Panc1 (cell line): Measurements from ENCODE around the gene TP53BP2. TPM values are rescaled to one million over a fixed set of nuclear protein-coding genes. Genes with fewer than 3 reads are reported as not detected.

ENCODE experiments used
- ATAC-seq: fragments of 200-7000 bp; cut with Tn5 transposase; 2 replicates; pipeline ENCODE4 v1.9.1; 2020; ENCODE audit warnings: mild to moderate bottlenecking, moderate library complexity
- BruUV-seq: library from RNA; stranded (reverse); fragments of 400-500 nt; replicated peaks from 2 replicates; lab custom pipeline; 2021; lab: Mats Ljungman, UMichigan
- CTCF ChIA-PET: fragments of 300-600 bp; sonication (Branson Sonifier 250); formaldehyde crosslinking; loops from one replicate; lab custom pipeline; 2022; ENCODE audit warnings: antibody characterized with exemption; lab: Charles Lee
- POLR2A ChIA-PET: fragments of 300-600 bp; sonication (Branson Sonifier 250); formaldehyde crosslinking; loops from one replicate; lab custom pipeline; 2022; ENCODE audit warnings: antibody characterized with exemption; lab: Charles Lee
- DNase-seq: peaks from one replicate; pipeline ENCODE4 v3.0.0-alpha.2; 2010; ENCODE audit warnings: low read depth, low spot score
- H3K27ac ChIP-seq: 2 replicates; pipeline ENCODE4 v1.5.1; 2011; ENCODE audit warnings: mild to moderate bottlenecking, low read length, inconsistent platforms
- H3K27me3 ChIP-seq: fragments of 200-500 bp; sonication (Bioruptor generic); 2 replicates; pipeline ENCODE4 v1.6.0; 2014; ENCODE audit warnings: low read length, inconsistent platforms; ENCODE audit not compliant: control insufficient read depth, insufficient read depth
- H3K36me3 ChIP-seq: fragments of 200-500 bp; sonication (Bioruptor generic); 2 replicates; pipeline ENCODE4 v1.5.1; 2014; ENCODE audit warnings: inconsistent platforms, mild to moderate bottlenecking, low read length, moderate library complexity; ENCODE audit not compliant: control insufficient read depth, insufficient read depth
- H3K4me1 ChIP-seq: 2 replicates; pipeline ENCODE4 v1.5.1; 2011; ENCODE audit warnings: inconsistent platforms, mild to moderate bottlenecking, low read length, moderate library complexity; ENCODE audit not compliant: control insufficient read depth, insufficient read depth
- H3K4me3 ChIP-seq, 2 experiments: 2 replicates each; pipeline ENCODE4 v1.5.1; 2011 to 2012; ENCODE audit warnings: low read depth in 2 of 2, low read length in 2 of 2, mild to moderate bottlenecking in 2 of 2, inconsistent platforms in 1 of 2, moderate library complexity in 1 of 2
- H3K9me3 ChIP-seq: fragments of 200-500 bp; sonication (Bioruptor generic); 2 replicates; pipeline ENCODE4 v1.5.1; 2014; ENCODE audit warnings: low read depth, mild to moderate bottlenecking, inconsistent platforms, low read length, moderate library complexity; ENCODE audit not compliant: control insufficient read depth, insufficient read depth
- CTCF ChIP-seq: fragments of 450-650 bp; IDR thresholded peaks from 2 replicates; pipeline ENCODE4 v1.5.1; 2017; ENCODE audit warnings: mild to moderate bottlenecking
- POLR2AphosphoS5 ChIP-seq: IDR thresholded peaks from 2 replicates; pipeline ENCODE4 v1.6.1; 2012; ENCODE audit warnings: mild to moderate bottlenecking, low read depth, low read length, moderate library complexity
- SIN3A ChIP-seq: IDR thresholded peaks from 2 replicates; pipeline ENCODE4 v1.6.1; 2012; ENCODE audit warnings: low read depth, mild to moderate bottlenecking, low read length, moderate library complexity, borderline replicate concordance; ENCODE audit not compliant: insufficient read depth
- TCF7L2 ChIP-seq: IDR thresholded peaks from 2 replicates; pipeline ENCODE4 v1.6.1; 2011; ENCODE audit warnings: mild to moderate bottlenecking, low read depth, low read length, inconsistent platforms
- in situ Hi-C: cut with HindIII; loops from 2 replicates; pipeline ENCODE4 v1.10.0; 2016; ENCODE audit warnings: low sequenced_read_pairs, low pct_unique_long_range_greater_than_20kb
- intact Hi-C: fragments of 100-400 bp; cut with micrococcal nuclease; formaldehyde crosslinking; loops from one replicate; pipeline ENCODE4 v1.10.0; 2022; ENCODE audit not compliant: unreplicated experiment
- total RNA-seq: library from RNA; stranded (reverse); gene quantifications from one replicate; pipeline ENCODE4 v1.2.1, GENCODE V29; 2021; ENCODE audit not compliant: unreplicated experiment
- TF ChIP-seq, protein P1 (sequence below), 2 experiments: IDR thresholded peaks; 2 replicates each; pipeline ENCODE4 v1.6.1; 2011 to 2012; ENCODE audit warnings: low read depth in 2 of 2, control low read depth in 1 of 2, low read length in 1 of 2, mild to moderate bottlenecking in 1 of 2, moderate library complexity in 1 of 2; ENCODE audit not compliant: insufficient read depth in 1 of 2

TP53BP2 gene
- total RNA-seq, 1 experiment from 2014 or later, result 51.4 TPM

GRCh38 chr1:223831755-223832636, 13.8 kb downstream of the TP53BP2 start:
- peak overlapping the region; percentile 44 for H3K27ac ChIP-seq
- TF ChIP-seq, protein P1, sequence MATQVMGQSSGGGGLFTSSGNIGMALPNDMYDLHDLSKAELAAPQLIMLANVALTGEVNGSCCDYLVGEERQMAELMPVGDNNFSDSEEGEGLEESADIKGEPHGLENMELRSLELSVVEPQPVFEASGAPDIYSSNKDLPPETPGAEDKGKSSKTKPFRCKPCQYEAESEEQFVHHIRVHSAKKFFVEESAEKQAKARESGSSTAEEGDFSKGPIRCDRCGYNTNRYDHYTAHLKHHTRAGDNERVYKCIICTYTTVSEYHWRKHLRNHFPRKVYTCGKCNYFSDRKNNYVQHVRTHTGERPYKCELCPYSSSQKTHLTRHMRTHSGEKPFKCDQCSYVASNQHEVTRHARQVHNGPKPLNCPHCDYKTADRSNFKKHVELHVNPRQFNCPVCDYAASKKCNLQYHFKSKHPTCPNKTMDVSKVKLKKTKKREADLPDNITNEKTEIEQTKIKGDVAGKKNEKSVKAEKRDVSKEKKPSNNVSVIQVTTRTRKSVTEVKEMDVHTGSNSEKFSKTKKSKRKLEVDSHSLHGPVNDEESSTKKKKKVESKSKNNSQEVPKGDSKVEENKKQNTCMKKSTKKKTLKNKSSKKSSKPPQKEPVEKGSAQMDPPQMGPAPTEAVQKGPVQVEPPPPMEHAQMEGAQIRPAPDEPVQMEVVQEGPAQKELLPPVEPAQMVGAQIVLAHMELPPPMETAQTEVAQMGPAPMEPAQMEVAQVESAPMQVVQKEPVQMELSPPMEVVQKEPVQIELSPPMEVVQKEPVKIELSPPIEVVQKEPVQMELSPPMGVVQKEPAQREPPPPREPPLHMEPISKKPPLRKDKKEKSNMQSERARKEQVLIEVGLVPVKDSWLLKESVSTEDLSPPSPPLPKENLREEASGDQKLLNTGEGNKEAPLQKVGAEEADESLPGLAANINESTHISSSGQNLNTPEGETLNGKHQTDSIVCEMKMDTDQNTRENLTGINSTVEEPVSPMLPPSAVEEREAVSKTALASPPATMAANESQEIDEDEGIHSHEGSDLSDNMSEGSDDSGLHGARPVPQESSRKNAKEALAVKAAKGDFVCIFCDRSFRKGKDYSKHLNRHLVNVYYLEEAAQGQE (IDR thresholded peaks at IDR 0.05; ENCODE audit: insufficient read depth in 1 of 2, low read depth in 2 of 2, low read length in 1 of 2), result no peak
- TF ChIP-seq POLR2AphosphoS5 (no peak), TCF7L2 (no peak)
- intact Hi-C loops, result no loop called here
- no TSS peak for BruUV-seq
- H3K27me3 ChIP-seq, result no peaks in the 10 kb centered on the region
- no peaks in the 10 kb centered on the region for H3K36me3 ChIP-seq
- H3K4me3 ChIP-seq, result no peak overlapping the region
- CTCF ChIA-PET, result no interaction called here
- ATAC-seq (0 out of 2 replicates have a peak, but pooled peaks have one; percentile 7), DNase-seq (no peak)
- no peaks in the 10 kb centered on the region for H3K9me3 ChIP-seq
- peaks cover 41% of the 10 kb centered on the region for H3K4me1 ChIP-seq
- in situ Hi-C loops, result no loop called here
- POLR2A ChIA-PET, result interaction anchor here (0.7 kb wide), 1 partner anchor 56 kb away, joined by 3 read pairs; no protein-coding TSS in a partner anchor

DNA sequence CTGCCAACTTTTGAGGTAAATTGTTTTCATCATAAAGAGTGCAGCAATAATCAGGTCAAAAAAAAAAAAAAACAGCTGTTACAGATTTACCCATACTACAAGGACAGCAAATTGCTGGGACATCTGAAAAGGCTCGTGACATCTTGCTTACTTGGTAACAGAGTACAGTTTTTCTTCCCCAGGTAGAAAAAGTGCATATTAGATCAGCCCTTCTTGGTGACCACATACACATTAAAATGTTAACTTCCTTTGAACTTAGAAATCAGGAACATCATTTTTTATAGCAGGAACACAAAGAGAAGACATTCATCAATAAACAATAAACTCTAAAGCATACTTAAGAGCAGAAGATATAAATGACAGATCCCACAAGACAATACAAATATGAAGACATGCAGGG, 16.1 kb downstream of the TP53BP2 start:
- BruUV-seq, result no TSS peak
- Histone ChIP-seq H3K27me3 (no peaks in the 10 kb centered on the region), H3K27ac (no peak overlapping the region), H3K9me3 (no peaks in the 10 kb centered on the region), H3K36me3 (no peaks in the 10 kb centered on the region), H3K4me3 (no peak overlapping the region), H3K4me1 (peaks cover 22% of the 10 kb centered on the region)
- CTCF ChIA-PET, result no interaction called here
- POLR2A ChIA-PET, result no interaction called here
- ATAC-seq (no peak), DNase-seq (no peak)
- intact Hi-C loops, result no loop called here
- TF ChIP-seq SIN3A (no peak), POLR2AphosphoS5 (no peak), TCF7L2 (no peak), CTCF (no peak)
- TF ChIP-seq, protein P1 (IDR thresholded peaks at IDR 0.05; ENCODE audit: insufficient read depth in 1 of 2, low read depth in 2 of 2, low read length in 1 of 2), result no peak
- in situ Hi-C loops, result no loop called here
